Cardiac muscle cell (in vitro differentiated cells and primary cell): ENCODE measurements around the gene LARGE1. TPM values are rescaled to one million over a fixed set of nuclear protein-coding genes. Genes with fewer than 3 reads are reported as not detected.

Source experiments
- DNase-seq, 2 donors: peaks; one replicate each; pipeline versions ENCODE4 v3.0.0 to v3.0.0-alpha.2; 2010 to 2017; ENCODE audit warnings: low read depth in 1 of 2, low spot score in 1 of 2
- H3K27ac ChIP-seq: fragments of 200-600 bp; sonication (generic); 2 replicates; pipeline ENCODE4 v1.5.1; 2016
- H3K27me3 ChIP-seq: fragments of 200-600 bp; sonication (generic); 2 replicates; pipeline ENCODE4 v1.6.0; 2016; ENCODE audit warnings: control low read depth
- H3K36me3 ChIP-seq: fragments of 200-600 bp; sonication (generic); 2 replicates; pipeline ENCODE4 v1.5.1; 2016; ENCODE audit warnings: control low read depth
- H3K4me1 ChIP-seq: fragments of 200-600 bp; sonication (generic); 2 replicates; pipeline ENCODE4 v1.8.1; 2017; ENCODE audit warnings: low read depth, mild to moderate bottlenecking, mixed run types
- H3K4me3 ChIP-seq: fragments of 200-600 bp; sonication (generic); 2 replicates; pipeline ENCODE4 v1.5.1; 2016; ENCODE audit warnings: mild to moderate bottlenecking
- H3K9me3 ChIP-seq: fragments of 200-600 bp; sonication (generic); 2 replicates; pipeline ENCODE4 v1.5.1; 2017; ENCODE audit warnings: low read depth, mild to moderate bottlenecking, control low read depth
- polyA plus RNA-seq: library from polyadenylated mRNA; unstranded; fragments of >200 nt; fragmentation: Nextera tagmentation; extraction: Ambion mirVana; gene quantifications from 2 replicates; pipeline ENCODE4 v1.2.1, GENCODE V29; 2016
- total RNA-seq: library from RNA; depleted of rRNA; stranded (reverse); fragments of >200 nt; gene quantifications from 2 replicates; pipeline ENCODE4 v1.2.3, GENCODE V29; 2016
- TF ChIP-seq, protein P1 (sequence below): IDR thresholded peaks from 2 replicates; pipeline ENCODE4 v1.5.1; 2012; ENCODE audit warnings: low read depth, mild to moderate bottlenecking, low read length

Gene LARGE1
- total and polyA plus RNA-seq, 2 experiments from 2014 or later, result 18.4 to 34.3 TPM

DNA sequence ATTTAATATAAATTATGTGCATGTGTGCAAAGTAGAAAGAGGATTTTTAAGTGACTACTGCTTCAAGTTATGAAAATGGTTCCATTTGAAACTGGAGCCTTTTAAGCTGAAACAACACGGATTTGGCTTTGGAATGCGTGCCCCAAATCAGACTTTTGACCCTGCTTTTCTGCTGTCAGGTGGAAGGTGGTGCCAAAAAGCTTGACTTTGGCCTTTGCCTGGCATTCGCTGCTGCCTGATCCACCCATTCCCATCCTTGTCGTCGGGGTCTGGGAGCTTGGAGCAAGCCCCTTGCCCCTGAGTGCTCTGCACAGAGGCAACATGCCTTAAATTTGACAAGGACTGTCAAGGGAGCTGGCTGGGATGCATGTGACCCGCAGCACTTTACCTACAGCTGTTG is 526.8 kb downstream of the LARGE1 start:
- Histone ChIP-seq H3K9me3 (no peaks in the 10 kb centered on the region), H3K4me3 (no peak overlapping the region), H3K27ac (no peak overlapping the region), H3K4me1 (peaks cover 10% of the 10 kb centered on the region), H3K36me3 (no peaks in the 10 kb centered on the region), H3K27me3 (no peaks in the 10 kb centered on the region)
- no peak for DNase-seq
- TF ChIP-seq, protein P1, sequence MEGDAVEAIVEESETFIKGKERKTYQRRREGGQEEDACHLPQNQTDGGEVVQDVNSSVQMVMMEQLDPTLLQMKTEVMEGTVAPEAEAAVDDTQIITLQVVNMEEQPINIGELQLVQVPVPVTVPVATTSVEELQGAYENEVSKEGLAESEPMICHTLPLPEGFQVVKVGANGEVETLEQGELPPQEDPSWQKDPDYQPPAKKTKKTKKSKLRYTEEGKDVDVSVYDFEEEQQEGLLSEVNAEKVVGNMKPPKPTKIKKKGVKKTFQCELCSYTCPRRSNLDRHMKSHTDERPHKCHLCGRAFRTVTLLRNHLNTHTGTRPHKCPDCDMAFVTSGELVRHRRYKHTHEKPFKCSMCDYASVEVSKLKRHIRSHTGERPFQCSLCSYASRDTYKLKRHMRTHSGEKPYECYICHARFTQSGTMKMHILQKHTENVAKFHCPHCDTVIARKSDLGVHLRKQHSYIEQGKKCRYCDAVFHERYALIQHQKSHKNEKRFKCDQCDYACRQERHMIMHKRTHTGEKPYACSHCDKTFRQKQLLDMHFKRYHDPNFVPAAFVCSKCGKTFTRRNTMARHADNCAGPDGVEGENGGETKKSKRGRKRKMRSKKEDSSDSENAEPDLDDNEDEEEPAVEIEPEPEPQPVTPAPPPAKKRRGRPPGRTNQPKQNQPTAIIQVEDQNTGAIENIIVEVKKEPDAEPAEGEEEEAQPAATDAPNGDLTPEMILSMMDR, result no peak

- Histone ChIP-seq H3K27ac (no peak overlapping the region), H3K27me3 (no peaks in the 10 kb centered on the region), H3K36me3 (no peaks in the 10 kb centered on the region), H3K4me1 (no peaks in the 10 kb centered on the region), H3K4me3 (no peak overlapping the region), H3K9me3 (no peaks in the 10 kb centered on the region)
- DNase-seq, result no peak
- TF ChIP-seq, protein P1, result no peak
Measured at GRCh38 chr22:33391298-33391697, 529.0 kb downstream of the LARGE1 start.

- no peaks in the 10 kb centered on the region for H3K9me3 ChIP-seq
- H3K27me3 ChIP-seq, result no peaks in the 10 kb centered on the region
- peak in 1 of 2 donors; percentile 9 for DNase-seq
- H3K4me1 ChIP-seq, result no peaks in the 10 kb centered on the region
- no peak overlapping the region for H3K27ac ChIP-seq
- TF ChIP-seq, protein P1, result no peak
- H3K36me3 ChIP-seq, result no peaks in the 10 kb centered on the region
- H3K4me3 ChIP-seq, result no peak overlapping the region
Measured at GRCh38 chr22:33389936-33390335, 530.3 kb downstream of the LARGE1 start.

DNA sequence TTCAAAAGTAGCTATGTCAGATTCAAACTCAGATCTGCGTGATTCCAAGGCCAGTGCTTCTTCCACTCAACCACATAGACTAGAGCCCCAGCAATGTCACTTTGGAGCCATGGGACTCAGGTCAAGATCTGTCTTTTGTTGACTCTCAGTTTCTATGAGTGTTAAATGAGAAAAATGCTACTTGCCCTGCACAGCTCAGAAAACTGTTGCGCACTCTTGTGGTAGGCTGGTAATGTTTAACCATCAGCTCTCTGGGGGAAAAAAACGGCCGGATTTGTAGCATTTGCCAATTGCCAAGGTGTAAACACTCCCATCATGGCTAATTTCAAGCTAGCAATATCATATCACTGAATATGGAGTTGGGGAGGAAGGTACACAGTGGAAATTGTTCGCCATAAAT is 534.0 kb downstream of the LARGE1 start:
- TF ChIP-seq, protein P1, result no peak
- H3K4me3 ChIP-seq, result no peak overlapping the region
- no peaks in the 10 kb centered on the region for H3K36me3 ChIP-seq
- no peaks in the 10 kb centered on the region for H3K27me3 ChIP-seq
- no peaks in the 10 kb centered on the region for H3K9me3 ChIP-seq
- no peaks in the 10 kb centered on the region for H3K4me1 ChIP-seq
- DNase-seq, result no peak
- no peak overlapping the region for H3K27ac ChIP-seq

DNA sequence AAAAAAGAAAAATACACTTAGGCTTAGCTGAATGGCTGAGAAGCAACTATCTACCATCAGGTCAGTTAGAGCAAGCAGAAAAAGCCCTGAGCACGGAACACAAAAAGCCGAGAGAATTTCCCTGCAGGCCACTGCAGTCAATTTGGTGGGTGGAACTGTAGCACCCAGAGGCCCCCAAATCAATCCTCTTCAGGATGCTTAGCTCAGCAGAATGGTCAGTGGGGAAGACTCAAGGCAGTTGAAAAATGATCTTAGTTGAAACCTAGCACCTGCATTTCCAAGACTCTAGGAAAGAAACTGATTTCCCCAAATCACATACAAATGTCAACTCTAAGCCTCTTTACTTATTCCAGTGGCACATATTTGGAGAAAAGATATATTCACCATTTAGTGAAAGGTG is 534.7 kb downstream of the LARGE1 start:
- TF ChIP-seq, protein P1, result no peak
- H3K4me1 ChIP-seq, result no peaks in the 10 kb centered on the region

DNA sequence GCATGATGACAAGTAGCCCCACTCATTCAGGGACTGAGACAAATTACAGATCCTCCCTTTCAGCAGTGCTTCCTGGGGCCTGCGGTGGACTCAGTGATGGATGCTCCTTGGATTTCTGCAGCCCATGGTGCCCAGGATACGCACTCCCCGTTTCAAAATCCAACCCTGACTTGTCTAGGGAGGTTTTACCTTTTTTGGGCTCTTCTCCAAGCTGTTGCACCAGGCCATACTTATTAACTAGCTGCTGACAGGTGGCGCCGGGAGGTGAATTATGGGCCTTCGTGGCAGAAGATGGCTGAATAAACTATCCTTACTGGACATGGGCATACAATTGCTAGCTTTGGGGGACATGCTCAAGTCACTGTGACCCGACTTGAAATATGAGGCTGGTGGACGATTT is 537.8 kb downstream of the LARGE1 start:
- DNase-seq, result no peak
- Histone ChIP-seq H3K36me3 (no peaks in the 10 kb centered on the region), H3K4me3 (no peak overlapping the region), H3K27ac (no peak overlapping the region), H3K27me3 (no peaks in the 10 kb centered on the region), H3K9me3 (peaks cover 3% of the 10 kb centered on the region), H3K4me1 (no peaks in the 10 kb centered on the region)
- TF ChIP-seq, protein P1, result no peak

More for the DNA sequence above, 534.7 kb downstream of the LARGE1 start:
- H3K36me3 ChIP-seq, result no peaks in the 10 kb centered on the region
- H3K4me3 ChIP-seq, result no peak overlapping the region
- H3K27ac ChIP-seq, result no peak overlapping the region
- DNase-seq, result no peak
- H3K9me3 ChIP-seq, result no peaks in the 10 kb centered on the region
- H3K27me3 ChIP-seq, result no peaks in the 10 kb centered on the region
